GM12891 (cell line): ENCODE measurements around the gene SNRNP35.

Experiments
- POLR2AphosphoS5 ChIP-seq: IDR thresholded peaks from 2 replicates; pipeline ENCODE4 v1.6.1; 2011; ENCODE audit warnings: low read depth, low read length, control low read depth
- TAF1 ChIP-seq: IDR thresholded peaks from 2 replicates; pipeline ENCODE4 v1.6.1; 2011; ENCODE audit warnings: low read depth, low read length, control low read depth

- TF ChIP-seq POLR2AphosphoS5 (no peak), TAF1 (no peak)
Measured at GRCh38 chr12:123491056-123491455, 33.1 kb downstream of the SNRNP35 start.
